Activated T-cell treated with anti-CD3 and anti-CD28 coated beads for 24 hours (primary cell): Measurements from ENCODE around the gene RIMKLA.

Experiments used
- DNase-seq: peaks from one replicate; pipeline ENCODE4 v3.0.0-alpha.2; 2020; ENCODE audit warnings: low read depth

RIMKLA gene

DNA sequence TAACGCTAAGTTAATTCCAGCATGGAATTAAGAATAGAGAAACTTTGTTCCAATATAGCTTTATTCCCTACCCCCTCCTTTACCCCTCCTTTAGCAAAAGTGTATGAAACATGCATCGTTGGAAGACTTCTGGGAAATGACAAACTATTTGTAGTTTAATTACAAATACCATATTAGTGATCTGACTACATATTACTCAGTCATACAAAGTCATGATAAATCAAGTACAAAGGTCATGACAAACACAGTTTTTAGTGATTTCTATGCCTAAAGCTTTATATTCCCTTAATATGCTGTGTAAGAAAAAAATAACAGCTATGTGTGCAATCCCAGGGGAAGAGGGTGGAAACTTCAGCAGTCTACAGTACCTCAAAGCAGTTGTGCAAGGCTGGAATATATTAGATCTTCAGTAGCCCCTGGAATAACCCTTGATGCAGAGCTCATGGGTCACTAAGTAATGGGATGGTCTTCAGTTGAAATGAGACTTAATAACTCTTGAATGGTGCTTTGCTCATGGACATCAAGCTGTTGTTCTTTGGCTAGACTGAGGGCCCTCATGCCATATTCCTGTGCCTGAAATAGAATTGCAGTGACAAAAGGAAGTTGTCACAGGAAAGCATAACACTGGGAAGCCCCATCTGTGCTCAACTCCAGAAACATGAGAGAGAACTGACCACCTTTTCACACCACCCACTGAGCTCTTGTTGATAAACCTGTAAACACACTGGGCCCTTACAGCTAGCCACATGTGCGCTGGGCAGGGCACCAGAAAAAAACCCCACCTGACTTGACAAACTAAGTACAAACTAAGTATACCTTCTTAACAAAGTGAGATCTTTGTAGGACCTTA lies 49.9 kb downstream of the RIMKLA start:
- DNase-seq: no peak

DNA sequence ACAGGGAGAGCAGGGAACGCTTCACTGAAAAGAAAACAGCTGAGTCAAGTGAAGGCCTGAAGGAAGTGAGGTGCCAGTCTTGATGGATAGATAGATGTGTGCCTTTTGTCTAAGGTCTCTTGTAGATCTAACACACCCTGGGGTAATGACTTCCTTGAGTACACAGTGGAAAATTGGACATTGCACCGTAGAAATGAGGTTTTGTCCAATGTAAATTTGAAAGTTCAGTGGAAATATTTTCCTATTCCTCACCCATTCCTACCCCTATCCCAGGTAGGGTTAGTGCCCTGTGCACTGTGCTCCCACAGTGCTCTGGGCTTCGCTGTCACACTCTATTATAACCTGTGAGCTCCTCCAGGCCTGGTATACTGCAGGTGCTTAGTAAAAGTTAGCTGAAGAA lies 50.9 kb downstream of the RIMKLA start:
- no peak for DNase-seq

DNA sequence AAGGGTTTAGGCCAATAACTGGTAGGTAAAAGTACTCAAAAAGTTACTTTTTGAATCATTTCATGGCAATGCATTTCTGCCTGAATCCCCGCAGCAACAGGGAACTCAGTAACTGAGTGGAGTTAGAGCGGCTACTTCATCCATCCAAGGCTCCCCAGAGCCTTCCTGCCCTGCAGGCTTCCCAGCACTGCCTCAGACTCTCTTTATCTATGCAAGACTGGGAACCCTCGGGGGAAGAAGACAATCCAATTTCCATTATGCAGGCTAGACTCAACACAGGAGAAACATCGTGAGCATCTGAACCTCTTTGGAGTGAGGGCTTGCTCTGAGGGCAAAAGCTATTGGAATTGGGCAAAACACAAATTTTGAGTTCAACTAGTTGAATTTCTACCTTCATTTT lies 52.1 kb downstream of the RIMKLA start:
- no peak for DNase-seq

DNA sequence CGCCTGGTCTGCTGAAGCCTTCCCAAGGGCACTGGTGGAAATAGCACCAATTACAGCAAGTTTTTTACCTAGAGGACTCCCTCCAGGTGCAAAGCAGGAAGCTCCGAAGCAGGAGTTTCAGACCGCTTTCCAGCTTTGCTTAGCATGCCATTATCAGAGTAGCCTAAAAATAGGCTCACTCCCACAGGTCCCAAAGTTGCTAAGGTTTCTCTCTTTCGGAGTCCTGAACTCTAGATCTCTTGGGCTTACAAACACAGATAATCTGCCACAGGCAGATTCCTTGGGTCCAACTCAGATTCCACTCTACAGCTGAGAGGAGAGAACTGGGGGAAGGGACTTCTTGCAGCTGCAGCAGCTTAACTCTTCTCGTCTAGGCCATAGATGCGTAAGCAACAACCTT lies 52.8 kb downstream of the RIMKLA start:
- no peak for DNase-seq

DNA sequence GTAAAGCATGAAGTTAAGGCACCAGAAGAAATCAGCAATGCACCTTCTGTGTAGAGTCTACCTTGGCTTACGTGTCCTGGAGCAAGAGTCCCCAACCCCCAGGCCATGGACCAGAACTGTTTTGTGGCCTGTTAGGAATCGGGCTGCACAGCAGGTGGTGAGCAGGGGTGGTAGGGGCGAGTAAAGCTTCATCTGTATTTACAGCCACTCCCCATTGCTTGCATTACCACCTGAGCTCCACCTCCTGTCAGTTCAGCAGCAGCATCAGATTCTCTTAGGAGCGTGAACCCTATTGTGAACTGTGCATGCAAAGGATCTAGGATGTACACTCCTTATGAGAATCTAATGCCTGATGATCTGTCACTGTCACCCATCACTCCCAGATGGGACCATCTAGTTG lies 53.7 kb downstream of the RIMKLA start:
- no peak for DNase-seq

DNA sequence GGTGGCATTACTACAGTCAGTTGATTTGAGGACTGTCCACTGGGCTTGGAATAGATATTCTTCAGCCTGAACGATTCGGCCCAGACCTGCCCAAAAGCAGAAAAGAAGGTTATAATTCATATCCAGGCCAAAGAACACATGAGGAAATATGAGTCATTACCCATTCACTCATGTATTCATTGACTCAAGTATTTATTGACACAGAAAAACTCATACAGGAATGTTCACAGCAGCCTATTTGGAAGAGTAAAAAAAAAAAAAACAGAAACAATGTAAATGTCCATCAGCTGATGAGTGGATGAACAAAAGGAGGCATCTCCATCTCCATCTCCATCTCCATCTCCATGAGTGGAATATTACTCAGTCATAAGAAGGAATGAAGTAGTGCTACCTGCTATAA lies 59.3 kb downstream of the RIMKLA start:
- no peak for DNase-seq

DNA sequence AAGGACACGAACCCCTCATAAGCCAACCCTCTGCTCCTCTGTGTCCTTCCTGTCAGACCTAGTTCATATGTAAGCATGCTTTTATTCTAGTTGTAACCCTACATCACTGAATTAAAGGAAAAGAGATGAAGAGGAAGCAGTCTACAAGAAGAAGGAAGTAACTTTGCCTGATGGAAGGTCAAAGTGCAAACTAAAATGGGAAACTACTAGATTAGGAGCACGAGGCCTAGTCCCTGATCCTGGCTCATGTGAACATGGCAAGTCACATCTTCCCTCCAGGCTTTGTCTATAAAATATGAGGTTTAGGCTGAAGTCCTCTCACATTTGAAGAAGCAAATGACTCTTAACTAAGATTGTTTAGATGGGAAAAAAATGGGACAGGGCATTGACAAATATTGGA lies 62.1 kb downstream of the RIMKLA start:
- no peak for DNase-seq

DNA sequence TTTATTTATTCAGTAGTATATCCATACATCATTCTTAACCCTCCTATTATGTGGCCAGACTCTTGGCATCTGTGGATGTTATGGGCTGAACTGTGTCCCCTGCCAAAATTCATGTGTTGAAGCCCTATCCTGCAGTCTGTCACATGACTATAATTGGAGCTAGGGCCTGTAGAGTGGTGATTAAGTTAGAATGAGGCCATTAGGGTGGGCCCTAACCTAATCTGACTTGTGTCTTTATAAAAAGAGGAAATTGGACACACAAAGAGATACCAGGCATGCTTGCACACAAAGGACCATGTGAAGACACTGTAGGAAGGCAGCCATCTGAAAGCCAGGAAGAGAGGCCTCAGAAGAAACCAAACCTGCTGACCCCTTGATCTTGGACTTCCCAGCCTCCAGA lies 68.7 kb downstream of the RIMKLA start:
- DNase-seq: no peak

DNA sequence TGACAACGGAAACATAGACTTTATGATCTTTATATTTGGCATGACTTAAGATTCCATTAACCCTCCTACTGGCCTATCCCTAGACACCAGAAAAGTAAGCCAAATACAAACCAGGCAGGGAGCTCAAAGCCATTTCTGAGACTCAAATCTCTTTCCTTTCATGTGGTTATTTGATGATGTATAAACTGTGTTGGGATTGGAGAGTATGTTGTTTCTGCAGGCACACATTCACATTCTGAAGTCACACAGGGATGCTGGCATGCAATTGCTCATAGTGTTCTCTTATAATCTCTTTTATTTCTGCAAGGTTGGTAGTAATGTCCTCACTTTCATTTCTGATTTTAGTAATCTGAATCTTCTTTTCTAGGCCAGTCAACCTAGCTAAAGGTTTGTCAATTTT lies 69.5 kb downstream of the RIMKLA start:
- DNase-seq: no peak

DNA sequence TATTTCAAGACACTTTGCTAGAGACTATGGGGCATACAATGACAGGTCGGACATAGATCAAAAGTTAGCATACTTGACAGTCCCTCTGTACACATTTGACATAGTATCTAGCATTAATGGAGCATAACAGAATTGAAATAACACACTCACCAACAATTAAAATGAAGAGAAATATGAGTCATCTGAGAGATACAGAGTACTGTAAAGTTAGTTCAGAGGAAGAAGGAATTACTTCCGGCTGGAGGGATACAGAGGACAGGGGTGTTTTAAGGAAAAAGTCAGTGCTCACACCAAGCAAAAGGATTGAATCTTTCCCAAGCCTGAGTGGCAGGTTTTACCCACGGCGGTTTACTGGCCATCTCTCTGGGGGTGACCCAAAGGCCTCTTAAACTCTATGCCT lies 72.8 kb downstream of the RIMKLA start:
- DNase-seq: no peak

DNA sequence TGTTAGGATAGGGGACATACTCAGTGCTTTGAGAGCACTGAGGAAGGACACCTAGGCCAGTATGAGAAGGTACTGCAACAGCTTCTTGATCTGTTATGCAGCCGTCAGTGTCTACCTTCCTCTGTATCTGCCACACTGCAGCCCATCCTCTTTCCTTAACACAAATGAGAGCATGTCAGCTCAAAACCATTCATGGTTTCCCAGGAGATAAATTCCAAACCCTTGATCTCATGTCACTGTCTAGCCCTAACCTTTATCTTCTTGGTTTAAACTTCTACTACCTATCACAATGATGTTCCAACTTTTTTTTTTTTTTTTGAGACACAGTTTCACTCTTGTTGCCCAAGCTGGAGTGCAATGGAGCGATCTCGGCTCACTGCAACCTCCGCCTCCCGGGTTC lies 73.8 kb downstream of the RIMKLA start:
- no peak for DNase-seq

DNA sequence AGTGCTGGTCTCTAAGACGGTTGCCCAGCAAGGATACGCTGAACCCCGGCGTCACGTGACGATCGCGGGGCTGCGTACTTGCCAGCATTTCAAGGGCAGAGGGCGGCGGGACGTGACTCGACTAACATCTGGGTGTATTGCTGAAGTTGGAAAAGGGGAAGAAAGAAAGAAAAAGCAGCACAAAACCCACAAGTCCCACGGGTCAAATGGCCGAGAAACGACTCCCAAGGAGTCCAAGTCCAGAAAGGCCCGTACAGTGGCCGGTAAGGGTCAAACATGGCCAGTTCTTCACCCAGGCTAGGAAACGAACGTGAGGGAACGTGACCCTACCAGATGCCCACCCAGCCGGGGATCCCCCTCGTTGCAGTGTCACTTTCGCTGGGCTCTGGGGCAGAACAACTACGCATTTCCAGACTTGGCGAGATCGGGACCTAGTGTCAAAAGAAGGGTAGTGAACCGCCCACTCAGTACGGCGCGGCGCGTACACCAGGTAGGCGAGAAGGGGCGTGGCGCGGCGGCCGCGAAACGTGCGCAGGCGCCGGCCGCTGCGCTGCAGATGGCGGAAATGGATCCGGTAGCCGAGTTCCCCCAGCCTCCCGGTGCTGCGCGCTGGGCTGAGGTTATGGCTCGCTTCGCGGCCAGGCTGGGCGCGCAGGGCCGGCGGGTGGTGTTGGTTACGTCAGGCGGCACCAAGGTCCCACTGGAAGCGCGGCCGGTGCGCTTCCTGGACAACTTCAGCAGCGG lies 75.6 kb downstream of the RIMKLA start, which contains the start of the genes PPCS and ZMYND12:
Gene PPCS (plus strand): TSS at position 534 of the 744 bp plus-strand sequence. CDS start 23 bp downstream, at position 557.
Gene ZMYND12 (minus strand): TSS at position 13 of the 744 bp plus-strand sequence. CDS start 25 bp downstream, outside the sequence.
- peak; percentile 89 for DNase-seq

DNA sequence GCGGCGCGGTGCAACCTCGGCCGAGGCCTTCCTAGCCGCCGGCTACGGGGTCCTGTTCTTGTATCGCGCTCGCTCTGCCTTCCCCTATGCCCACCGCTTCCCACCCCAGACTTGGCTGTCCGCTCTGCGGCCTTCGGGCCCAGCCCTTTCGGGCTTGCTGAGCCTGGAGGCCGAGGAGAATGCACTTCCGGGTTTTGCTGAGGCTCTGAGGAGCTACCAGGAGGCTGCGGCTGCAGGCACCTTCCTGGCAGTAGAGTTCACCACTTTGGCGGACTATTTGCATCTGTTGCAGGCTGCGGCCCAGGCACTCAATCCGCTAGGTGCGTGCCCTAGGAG lies 76.1 kb downstream of the RIMKLA start:
- peak; percentile 37 for DNase-seq

DNA sequence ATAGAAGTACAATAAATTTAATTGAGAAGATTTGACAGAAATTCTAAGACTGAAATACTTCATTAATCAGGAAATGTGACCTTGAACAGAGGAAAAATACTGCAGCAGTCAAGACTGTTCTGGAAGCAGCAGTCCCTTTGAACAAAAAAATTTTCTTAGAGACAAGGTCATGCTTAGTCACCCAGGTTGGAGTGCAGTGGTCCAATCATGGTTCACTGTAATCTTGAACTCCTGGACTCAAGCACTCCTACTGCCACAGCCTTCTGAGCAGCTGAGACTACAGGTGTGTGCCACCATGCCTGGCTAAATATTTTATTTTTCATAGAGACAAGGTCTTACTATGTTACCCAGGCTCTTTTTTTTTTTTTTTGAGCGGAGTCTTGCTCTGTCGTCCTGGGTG lies 80.6 kb downstream of the RIMKLA start:
- DNase-seq: no peak

DNA sequence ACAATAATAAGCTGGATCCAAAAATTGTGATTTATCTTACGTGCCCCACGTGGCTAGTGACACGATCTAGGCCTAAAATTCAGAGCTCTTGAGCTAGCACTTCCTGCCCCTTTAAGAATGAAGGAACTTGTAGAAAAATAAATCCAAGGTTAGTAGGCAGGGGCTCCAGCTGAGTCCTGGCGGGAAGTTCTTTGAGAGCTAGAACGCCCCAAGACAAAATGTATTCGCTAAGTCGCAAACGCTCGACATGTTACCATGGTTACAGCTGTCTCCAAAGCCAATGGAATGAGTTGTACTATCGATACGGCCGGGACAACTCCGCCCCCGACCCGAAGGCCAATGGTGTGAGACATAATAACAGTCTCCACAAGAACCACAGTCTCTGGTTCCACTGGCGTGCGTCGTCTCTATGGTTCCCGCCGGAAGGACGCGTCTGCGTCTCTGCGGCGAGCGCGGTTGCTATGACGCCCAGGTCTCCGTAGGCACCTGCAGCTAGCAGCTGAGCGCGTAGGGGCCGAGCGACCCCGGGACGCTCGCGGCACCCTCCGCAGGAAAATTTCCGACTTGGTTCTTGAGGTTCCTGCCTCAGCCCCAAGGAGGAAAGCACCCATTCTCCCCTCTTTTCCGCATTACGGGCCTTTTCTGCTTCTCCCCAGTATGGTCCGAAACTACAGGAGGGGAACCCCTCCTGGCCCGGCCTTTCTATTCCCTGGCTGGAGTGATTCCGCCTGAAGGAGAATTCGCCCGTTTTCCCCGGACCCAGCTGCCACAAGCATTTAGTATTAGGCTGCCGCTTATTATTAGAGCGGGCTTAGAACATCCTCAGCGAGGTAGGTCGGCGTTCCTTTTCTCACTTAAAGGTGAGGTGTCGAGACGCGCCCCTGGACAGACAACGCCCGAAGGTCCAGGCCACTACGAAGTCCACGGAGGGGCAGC lies 82.5 kb downstream of the RIMKLA start, which contains the start of gene CCDC30:
Gene CCDC30 (plus strand): TSS at position 459 of the 936 bp plus-strand sequence. CDS start 17,266 bp downstream, outside the sequence.
- DNase-seq: peak; percentile 94

DNA sequence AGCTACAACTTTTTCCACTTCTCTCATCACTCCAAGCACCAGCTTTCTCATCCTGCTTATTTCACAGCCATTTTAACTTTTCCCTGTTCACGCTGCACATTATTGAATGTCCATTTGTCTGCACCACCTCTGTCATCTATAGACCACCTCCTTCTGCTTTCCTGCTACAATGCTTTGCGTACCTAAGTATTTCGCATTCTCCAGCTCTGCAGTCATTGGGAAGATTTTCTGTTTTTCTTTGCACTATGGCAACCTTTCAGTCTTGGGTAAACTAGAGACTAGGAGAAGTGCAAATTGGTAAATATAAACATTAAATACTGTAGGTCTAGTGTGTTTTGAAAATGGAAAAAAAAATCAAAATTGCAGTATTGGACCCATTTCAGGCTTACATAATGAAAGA lies 83.3 kb downstream of the RIMKLA start:
- no peak for DNase-seq

DNA sequence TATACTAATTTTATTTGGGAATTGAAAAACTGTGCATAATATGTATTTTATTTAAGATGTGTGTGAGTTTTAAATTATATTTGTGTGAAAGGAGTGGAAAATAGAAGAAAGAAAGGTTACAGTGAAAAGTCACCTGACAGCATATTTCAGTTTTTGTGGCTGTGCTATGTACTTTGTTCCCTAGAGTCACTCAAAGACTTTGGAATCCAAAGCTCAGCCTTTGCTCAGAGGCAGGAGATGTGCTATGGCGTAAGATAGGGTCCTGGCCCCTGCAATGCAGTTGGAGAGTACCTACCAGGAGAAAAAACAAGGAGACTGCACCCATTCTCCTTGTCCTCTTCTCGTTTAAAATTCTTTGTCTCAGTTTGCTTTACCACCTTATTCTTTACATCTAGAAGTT lies 85.4 kb downstream of the RIMKLA start:
- no peak for DNase-seq

DNA sequence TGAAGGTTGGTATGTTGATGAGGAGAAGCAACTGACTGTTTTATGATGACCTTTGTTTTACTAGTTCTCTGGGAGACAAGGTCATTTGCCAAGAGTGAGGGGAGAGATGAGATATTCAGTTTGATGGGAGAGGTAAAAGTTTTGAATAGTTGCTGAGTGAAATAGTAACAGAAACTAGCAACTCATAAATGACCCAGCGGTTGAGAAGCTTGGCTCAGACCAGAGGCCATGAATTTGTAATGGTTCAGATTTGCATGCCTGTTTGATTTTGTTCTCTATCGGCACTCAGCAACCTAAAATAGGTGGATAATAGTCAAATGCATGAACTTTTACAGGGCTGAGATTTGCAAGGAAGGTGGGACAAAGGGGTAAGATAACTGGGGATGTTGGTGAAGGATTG lies 89.1 kb downstream of the RIMKLA start:
- no peak for DNase-seq
